A549 (cell line): ENCODE data around the gene MAN1A2.

Experiments
- BHLHE40 ChIP-seq: IDR thresholded peaks from 2 replicates; pipeline ENCODE4 v1.6.1; 2012; ENCODE audit warnings: low read depth, low read length, inconsistent platforms
- CEBPB ChIP-seq, 2 experiments: fragments of >200 bp in 1 of 2; sonication (Bioruptor Twin) in 1 of 2; formaldehyde crosslinking in 1 of 2; IDR thresholded peaks; 2 replicates each; pipeline ENCODE4 v1.6.1; 2012 to 2016
- JUN ChIP-seq, 2 experiments: fragments of >200 bp; sonication (Bioruptor Twin); formaldehyde crosslinking; IDR thresholded peaks; 2 replicates in 1 of 2; 3 replicates in 1 of 2; pipeline ENCODE4 v1.6.1; 2016 to 2017
- PHF8 ChIP-seq: fragments of 200-600 bp; sonication (generic); IDR thresholded peaks from 2 replicates; pipeline ENCODE4 v1.6.1; 2016; ENCODE audit warnings: low read depth, mild to moderate bottlenecking, antibody characterized with exemption, moderate library complexity, borderline replicate concordance
- POLR2A ChIP-seq: IDR thresholded peaks from 2 replicates; pipeline ENCODE4 v1.6.1; 2012; ENCODE audit warnings: mild to moderate bottlenecking, low read length
- RNF2 ChIP-seq: fragments of 200-600 bp; sonication (generic); IDR thresholded peaks from 2 replicates; pipeline ENCODE4 v1.6.1; 2016; ENCODE audit warnings: low read depth, mild to moderate bottlenecking, antibody characterized with exemption, moderate library complexity, borderline replicate concordance
- SREBF2 ChIP-seq: fragments of 450-650 bp; IDR thresholded peaks from 2 replicates; pipeline ENCODE4 v1.6.1; 2014; ENCODE audit warnings: mild to moderate bottlenecking, moderate library complexity
- TP53 ChIP-seq: fragments of 250-450 bp; sonication (Bioruptor Pico); IDR thresholded peaks from 2 replicates; pipeline ENCODE4 v1.5.0; 2021; ENCODE audit warnings: mild to moderate bottlenecking, moderate library complexity
- ZC3H11A ChIP-seq: fragments of 450-650 bp; IDR thresholded peaks from 2 replicates; pipeline ENCODE4 v1.6.1; 2014; ENCODE audit warnings: antibody characterized with exemption, mild to moderate bottlenecking
- TF ChIP-seq, protein P1 (sequence below): fragments of >200 bp; sonication (Bioruptor Twin); formaldehyde crosslinking; IDR thresholded peaks from 3 replicates; pipeline ENCODE4 v1.5.1; 2016
- TF ChIP-seq, protein P2 (sequence below): IDR thresholded peaks from 2 replicates; pipeline ENCODE4 v1.6.1; 2012
- TF ChIP-seq, protein P3 (sequence below): fragments of 200-600 bp; sonication (generic); IDR thresholded peaks from 2 replicates; pipeline ENCODE4 v1.6.1; 2016; ENCODE audit warnings: antibody characterized with exemption, mild to moderate bottlenecking, moderate library complexity

DNA sequence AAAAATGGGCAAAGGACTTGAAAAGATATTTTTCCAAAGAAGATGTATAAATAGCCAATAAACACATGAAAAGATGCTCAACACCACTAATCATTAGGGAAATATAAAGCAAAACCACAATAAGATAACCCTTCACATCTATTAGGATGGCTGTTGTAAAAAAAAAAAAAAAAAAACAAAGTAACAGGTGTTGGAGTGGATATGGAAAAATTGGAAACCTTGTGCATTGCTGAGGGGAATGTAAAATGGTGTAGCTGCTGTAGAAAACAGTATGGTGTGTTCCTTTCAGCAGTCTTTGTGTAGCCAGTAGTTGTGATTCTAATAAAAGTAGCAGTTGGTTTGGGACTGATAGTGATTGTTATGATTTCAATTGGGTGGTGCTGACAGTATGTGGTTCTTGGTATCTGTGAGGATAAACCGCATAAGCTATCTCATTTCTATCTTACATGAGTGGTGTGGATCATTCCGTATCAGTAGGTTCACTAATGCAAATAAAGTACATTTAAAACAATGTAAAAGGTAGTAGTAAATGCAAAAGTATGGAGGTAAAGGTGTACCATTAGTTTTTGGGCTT, 19.9 kb downstream of the MAN1A2 start:
- TF ChIP-seq, protein P1, sequence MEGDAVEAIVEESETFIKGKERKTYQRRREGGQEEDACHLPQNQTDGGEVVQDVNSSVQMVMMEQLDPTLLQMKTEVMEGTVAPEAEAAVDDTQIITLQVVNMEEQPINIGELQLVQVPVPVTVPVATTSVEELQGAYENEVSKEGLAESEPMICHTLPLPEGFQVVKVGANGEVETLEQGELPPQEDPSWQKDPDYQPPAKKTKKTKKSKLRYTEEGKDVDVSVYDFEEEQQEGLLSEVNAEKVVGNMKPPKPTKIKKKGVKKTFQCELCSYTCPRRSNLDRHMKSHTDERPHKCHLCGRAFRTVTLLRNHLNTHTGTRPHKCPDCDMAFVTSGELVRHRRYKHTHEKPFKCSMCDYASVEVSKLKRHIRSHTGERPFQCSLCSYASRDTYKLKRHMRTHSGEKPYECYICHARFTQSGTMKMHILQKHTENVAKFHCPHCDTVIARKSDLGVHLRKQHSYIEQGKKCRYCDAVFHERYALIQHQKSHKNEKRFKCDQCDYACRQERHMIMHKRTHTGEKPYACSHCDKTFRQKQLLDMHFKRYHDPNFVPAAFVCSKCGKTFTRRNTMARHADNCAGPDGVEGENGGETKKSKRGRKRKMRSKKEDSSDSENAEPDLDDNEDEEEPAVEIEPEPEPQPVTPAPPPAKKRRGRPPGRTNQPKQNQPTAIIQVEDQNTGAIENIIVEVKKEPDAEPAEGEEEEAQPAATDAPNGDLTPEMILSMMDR: no peak
- TF ChIP-seq, protein P2, sequence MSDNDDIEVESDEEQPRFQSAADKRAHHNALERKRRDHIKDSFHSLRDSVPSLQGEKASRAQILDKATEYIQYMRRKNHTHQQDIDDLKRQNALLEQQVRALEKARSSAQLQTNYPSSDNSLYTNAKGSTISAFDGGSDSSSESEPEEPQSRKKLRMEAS: no peak
- TF ChIP-seq POLR2A (no peak), ZC3H11A (no peak), SREBF2 (no peak), RNF2 (no peak), PHF8 (no peak), BHLHE40 (no peak), CEBPB (IDR thresholded peaks at IDR 0.05) (no peak), TP53 (CRISPR knock-in tag) (no peak), JUN (IDR thresholded peaks at IDR 0.05) (no peak)
- TF ChIP-seq, protein P3, sequence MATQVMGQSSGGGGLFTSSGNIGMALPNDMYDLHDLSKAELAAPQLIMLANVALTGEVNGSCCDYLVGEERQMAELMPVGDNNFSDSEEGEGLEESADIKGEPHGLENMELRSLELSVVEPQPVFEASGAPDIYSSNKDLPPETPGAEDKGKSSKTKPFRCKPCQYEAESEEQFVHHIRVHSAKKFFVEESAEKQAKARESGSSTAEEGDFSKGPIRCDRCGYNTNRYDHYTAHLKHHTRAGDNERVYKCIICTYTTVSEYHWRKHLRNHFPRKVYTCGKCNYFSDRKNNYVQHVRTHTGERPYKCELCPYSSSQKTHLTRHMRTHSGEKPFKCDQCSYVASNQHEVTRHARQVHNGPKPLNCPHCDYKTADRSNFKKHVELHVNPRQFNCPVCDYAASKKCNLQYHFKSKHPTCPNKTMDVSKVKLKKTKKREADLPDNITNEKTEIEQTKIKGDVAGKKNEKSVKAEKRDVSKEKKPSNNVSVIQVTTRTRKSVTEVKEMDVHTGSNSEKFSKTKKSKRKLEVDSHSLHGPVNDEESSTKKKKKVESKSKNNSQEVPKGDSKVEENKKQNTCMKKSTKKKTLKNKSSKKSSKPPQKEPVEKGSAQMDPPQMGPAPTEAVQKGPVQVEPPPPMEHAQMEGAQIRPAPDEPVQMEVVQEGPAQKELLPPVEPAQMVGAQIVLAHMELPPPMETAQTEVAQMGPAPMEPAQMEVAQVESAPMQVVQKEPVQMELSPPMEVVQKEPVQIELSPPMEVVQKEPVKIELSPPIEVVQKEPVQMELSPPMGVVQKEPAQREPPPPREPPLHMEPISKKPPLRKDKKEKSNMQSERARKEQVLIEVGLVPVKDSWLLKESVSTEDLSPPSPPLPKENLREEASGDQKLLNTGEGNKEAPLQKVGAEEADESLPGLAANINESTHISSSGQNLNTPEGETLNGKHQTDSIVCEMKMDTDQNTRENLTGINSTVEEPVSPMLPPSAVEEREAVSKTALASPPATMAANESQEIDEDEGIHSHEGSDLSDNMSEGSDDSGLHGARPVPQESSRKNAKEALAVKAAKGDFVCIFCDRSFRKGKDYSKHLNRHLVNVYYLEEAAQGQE: no peak
